Central memory CD4-positive, alpha-beta T cell (primary cell): Measurements from ENCODE around the gene LHFPL6.

Experiments used
- DNase-seq: peaks from one replicate; pipeline ENCODE4 v3.0.0; 2022

The LHFPL6 gene

DNA sequence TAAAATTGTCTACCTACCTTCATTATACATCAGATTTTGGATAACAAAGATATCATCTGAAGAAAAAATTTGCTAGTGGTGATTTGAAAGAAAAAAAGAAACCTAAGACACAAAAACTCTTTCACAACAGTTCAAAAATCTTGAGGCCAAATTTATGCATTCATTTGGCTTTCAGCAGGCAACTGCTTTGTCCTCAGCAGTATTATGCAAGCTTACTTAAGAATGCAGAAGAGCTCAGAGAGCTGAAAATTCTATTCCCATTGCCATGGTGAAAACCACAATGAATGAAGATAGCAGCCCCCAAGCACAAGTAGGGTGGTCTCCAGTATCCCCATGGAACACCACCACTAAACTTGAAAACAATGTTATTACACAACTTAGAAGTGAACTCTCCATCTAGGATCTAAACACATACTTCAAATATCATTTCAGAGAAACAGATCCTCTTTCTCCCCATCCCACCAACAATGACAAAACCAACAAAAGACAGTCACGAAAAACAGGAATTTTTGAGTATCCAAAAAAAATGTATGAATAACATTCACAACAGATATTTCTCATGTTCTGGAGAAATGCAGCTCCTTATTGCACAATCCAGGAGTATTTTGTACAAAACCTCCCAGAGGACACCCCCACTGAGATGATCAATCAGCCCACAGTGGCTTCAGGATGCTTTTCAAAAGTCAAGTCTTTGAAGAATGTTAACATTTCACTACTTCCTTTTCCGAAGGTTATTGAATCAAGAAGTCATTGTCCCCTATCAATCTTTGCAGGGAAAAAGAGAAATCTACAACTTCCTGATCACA is 192.7 kb downstream of the LHFPL6 start:
- DNase-seq, result no peak

DNA sequence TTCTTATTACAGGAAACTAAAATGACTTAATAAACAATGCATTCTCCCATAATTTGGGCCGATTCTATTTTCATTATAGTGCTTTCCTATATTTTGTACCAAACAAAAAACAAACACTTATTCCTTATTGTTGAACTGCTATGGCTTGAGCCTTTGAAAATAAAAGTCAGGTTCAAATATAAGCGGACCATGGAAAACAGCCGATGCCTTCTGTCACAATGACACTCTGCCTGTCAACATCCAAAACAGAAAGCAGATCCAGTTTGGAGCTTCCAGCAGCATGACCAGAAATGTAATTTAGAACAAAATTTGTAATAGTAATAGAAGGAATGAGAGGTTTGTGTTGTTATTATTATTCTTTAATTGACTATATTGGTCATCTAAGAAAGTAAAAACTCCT is 194.5 kb downstream of the LHFPL6 start:
- DNase-seq, result no peak

DNA sequence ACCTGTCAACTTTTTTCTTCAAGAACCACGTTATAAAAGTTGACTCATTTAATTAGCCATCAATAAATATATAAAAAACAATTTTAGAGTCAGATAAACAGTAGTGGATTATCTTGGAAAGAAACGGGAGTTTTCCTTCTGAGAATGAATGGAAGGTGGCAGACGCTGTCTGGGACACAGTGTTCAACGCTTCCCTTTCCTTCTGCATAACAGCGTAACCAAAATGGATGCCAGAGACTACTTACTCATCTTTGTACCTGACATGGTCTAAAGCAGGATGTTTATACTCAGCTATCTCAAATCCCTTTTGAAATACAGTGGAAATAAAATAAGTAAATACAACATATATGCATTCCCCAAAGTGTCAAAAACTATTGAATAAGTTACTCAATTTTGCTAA is 195.2 kb downstream of the LHFPL6 start:
- no peak for DNase-seq

DNA sequence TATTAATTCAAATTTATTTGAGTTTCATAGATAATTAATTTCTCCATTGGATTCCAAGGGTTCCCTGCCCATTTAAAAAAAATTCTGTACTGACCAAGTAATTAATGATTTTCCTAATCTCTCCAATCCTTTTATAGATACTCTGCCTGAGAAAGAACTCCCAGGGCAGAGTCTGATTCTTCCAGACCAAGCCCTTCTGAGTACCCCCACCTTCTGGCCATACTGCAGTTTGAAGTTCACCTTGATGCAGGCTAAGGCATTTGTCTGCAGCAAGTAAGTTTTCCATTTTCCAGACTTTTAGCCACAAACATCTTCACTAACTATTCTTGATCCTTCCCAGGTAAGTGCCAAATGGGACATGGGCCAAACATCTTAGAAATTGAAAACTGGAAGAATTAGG is 195.9 kb downstream of the LHFPL6 start:
- DNase-seq, result no peak

DNA sequence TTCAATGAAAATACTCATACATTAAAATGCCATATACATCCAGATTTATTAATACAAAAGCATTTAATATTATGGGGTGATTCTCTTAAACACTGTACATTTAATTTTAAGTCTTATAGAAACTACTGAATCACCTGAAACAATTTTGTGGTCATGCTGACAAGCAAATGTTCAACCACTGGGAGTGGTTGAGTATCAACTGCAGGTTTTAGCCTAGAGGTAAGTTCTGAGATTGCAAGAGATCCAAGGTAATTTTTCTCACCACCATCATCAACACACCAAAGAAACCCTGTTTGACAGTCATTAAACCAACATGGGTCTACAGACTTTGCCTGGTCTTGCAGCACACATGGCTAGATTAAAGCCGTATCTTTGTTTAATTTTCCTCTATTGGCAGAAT is 196.3 kb downstream of the LHFPL6 start:
- no peak for DNase-seq

DNA sequence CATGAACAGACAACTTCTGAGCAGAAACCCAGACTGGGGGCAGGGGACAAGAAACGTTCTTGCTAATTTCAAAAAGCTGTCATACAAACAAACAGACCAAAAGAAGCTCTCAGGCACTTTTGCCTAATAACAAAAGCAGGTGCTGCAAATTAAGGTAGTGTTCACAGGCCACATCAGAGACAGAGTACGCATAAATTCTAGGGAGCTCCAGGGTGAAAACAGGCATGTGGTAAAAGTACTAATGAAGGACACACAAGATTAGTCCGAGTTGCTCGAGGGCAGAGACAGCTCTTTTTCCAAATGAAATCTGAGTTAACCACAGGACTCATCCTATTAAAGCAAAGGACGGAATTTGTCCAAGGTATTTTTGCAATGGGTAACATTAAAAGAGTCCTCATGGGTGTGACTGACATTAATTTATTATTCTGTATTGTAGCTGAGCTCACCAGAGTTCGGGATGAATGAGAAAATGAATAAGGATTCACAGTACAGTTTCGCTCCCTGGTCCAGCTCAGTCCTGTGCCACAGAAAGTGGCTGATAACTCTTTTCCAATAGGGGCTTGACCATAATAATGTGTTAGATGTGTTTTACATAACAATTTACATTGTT is 197.3 kb downstream of the LHFPL6 start:
- DNase-seq, result no peak

DNA sequence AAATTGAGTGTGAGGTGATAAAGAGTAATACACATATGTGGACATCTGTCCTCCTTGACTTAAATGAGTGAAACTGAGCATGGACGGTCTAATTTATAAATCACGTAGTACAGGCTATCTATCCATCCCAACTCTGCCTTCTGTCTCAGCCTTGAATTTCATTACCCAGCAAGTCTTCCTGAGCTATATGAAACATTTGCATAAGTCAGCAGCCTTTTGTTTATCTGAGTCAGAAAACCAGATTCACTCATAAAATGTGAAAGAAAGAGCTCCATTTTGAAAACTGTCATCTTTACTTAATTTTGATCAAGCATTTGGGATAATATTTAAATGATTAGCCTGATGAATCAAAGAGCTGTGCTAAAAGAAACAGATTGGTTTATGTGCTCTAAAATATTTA is 197.9 kb downstream of the LHFPL6 start:
- no peak for DNase-seq

DNA sequence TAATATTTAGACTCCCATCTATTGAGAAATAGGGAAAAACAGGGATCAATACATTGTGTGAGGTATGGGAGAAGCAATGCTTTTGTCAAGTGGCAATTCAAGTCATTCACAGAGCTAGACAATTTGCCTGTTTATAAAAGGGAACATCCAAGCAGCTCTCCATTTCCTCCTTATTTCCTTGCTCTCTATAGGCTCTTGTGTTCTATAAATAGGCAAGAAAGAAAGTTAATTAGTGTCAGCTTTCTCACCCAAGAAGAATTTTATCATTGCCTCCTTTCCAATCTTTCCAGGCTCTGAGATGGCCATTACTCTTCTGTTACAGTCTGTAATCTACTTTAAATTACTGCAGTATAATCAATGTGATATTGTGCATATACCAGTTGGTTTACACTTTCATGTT is 199.9 kb downstream of the LHFPL6 start:
- no peak for DNase-seq

DNA sequence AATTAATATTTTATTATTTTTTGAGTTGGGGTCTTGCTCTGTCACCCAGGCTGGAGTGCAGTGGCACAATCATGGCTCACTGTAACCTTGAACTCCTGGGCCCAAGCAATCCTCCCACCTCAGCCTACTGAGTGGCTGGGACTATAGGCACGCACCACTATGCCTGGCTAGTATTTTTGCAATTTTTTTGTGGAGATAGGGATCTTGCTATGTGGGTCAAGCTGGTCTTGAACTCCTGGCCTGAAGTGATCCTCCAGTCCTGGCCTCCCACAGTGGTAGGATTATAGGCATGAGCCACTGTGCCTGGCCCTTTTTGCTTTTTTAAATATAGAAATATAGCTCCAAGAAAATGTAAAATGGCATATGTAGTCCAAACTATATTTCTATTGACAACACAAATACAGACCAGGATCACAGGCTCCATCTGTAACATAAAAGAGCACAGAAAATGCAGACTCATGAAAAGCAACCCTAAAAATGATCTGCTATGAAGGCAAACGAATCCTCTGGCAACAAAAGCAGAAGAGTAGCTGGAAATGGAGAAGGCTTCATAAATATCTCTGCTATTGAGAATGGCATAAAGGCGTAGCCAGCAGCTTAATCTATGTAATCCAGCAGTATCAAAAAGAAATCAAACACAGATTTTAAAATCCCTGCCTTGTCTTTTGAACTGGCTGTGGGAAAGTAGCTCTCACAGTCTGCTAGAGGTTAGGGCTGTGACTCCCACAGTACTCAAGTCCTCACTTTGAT is 200.6 kb downstream of the LHFPL6 start:
- DNase-seq, result no peak

DNA sequence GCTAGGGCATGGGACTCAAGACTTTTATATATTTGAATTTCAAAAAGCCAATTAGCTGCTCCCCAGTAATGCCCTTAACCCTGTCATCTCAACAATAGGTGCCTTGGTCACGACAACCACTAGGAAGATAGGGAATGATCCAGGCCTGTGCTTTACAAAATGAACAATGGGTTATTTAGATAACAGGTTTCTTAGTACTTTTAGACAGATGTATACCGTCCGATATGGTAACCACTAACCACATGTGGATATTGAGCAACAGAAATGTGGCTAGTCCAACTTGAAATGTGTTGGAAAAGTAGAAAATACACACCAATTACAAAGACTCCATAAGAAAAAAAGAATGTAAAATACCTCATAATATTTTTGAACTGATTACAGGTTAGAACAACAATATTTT is 201.2 kb downstream of the LHFPL6 start:
- no peak for DNase-seq

DNA sequence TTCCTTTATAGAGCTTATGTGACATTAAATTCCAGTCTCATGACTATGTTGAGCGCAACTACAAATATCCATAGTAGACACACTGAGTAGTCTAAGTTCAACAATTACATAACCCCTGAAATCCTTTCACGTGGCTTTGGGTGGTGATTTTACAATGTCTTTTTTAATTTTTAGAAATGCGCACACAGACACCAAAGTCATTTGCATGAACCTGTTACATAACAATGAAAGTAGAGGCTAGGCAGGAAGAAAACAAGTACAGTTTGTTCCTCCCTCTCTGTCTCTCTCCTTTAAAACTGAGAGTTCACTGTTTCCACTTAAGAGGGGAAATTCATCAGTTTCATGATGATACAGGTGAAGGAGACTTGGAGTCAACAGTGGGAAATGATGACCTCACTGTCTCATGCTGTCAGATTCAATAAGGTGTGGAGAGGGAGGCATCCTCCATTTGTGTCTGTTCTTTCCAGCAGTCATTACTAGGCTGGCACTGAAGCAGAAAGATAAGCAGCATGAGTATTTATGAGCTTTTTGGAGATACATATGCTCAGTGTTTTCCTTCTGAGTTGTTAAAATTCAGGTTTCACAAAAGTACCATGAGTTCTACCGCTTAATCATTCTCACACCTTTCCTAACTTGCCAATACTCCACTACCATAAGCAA is 201.8 kb downstream of the LHFPL6 start:
- DNase-seq, result no peak

DNA sequence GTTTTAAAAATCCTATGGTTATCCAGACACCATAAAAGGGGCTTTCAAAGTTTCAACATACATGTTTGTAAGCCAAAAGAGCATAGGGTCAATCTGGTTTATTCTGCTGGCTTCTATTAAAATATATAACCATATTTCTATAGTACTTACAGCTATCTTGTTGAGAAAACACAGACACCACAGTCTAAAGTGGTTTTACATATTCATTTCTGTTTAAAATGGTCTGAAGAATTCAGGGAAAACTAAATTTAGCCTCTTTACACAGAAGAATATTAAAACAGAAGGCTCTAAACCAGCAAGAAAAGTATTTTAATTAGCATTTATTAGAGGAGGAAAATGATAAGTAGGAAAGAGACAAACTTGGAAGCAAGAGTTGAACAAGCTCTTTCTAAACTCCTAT is 203.9 kb downstream of the LHFPL6 start:
- DNase-seq, result no peak

DNA sequence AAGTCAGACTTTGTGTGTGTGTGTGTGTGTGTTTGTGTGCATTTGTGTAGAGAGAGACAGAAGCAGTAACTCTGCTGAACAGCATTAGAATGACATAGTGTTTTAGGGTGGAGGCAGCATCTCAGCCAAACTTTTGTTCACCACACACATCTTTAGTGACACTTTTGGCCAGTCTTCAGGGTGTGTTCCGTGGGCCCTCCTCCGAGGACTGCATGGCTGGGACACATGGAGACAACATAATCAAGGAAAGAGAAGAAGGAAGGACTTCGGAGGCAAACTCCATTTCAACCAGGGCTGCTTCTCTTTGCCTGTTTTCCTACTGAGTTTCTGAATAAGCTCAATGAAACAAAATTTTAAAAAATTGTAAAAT is 205.1 kb downstream of the LHFPL6 start:
- DNase-seq, result no peak

DNA sequence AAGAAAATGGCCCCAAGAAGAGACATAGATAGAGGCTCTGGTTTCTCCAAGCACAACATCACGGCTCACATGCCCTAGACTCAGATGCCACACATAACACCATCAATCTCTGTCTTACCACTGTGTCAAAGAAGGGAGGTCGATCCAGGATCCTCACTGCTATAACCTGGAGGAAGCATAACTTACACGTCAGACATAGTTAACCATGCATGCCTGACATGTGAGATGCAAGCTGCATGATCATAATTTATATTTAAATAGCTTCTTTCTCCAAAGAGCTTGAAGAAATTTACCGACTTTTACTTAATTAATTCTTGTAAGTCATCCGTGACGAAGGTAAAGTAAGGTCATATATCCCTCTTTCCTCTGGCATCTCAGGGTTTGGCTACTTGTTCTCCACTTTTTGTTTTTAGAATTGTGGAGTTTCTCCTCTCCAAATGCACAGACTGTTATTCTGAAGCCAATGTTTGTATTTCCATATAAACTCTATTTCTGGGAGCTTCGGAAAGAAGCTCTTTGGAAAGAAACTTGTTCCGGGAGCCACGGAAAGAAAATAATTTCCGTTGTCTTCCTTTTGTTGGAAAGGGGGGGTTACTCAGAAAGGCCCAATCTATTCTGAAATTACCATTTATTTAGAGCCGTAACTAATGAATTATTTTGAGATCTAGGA is 205.6 kb downstream of the LHFPL6 start:
- no peak for DNase-seq

DNA sequence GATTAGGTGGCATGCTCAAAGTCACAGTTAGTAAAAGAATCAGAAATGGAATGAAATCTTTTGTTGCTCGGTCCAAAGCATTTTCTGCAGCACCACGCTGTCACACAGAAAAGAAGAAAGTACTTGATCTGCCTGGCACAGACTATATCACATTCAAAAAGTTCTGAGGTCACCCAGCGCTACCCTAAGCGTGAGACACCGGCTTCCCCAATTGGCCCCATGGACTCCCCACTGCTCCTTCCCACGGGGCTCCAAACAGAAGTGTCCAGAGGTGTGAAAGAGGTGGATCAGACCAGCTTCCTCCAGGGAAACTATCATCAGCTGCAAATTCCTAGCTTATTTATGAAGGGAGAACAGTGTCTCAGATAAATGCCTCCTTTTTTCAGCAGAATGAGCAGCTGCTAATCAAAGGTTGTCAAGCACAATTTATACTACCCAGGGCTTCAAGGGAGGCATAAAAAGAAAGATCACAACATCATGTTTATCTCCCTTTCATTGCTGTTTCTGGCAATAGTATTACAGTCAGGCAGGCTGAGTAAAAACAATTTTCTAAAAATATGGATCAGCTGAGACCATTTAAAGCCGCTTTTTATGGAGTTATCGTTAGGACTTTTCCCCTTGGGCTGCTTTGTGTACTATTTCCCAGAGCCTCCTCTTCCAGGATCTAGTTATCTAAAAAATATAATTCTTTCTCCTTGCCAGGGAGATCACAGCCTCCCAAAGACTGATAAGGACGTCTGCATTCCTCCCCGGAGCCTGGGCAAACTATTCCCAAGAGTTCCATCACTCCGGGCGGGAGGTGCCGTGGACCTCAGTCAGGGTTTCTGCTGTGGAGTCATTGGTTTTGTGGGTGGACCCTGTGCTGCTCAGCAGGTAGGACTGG is 208.0 kb downstream of the LHFPL6 start:
- no peak for DNase-seq

DNA sequence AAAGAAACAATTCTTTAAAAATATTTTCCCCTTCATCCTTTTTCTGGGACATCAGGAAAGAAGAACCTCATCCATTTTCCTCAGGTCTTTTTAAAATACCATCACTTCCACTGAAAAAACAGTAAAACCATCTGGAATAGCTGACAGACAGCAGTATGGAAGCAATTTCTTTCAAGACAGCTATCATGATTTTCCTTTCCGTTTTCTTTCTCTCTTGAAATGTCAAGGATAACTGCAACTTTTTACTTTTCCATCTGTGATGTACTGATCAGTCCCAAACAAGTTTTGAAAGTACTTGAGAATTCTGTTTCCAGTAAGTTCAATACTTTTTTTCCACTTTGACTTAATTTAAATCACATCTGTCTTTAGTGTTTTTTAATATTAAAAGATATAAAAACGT is 211.2 kb downstream of the LHFPL6 start:
- DNase-seq, result no peak

DNA sequence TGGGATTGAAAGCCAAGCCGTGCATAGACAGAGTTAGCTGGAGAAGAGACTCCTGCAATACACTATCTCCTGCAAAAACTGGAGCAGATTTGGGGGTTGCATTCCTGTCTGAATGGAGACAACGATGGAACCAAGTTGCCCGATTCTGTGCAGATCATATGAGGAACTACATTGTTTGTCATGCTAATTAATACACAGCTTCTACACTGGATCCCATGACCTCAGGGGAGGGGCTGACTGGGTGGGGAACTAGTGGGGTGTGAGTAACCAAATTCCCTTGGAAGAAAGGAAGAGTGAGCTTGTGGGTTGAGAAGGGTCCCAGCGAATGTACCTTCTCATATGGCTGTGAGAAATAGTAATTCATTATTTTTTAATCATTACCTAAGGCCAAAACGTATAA is 214.0 kb downstream of the LHFPL6 start:
- no peak for DNase-seq

DNA sequence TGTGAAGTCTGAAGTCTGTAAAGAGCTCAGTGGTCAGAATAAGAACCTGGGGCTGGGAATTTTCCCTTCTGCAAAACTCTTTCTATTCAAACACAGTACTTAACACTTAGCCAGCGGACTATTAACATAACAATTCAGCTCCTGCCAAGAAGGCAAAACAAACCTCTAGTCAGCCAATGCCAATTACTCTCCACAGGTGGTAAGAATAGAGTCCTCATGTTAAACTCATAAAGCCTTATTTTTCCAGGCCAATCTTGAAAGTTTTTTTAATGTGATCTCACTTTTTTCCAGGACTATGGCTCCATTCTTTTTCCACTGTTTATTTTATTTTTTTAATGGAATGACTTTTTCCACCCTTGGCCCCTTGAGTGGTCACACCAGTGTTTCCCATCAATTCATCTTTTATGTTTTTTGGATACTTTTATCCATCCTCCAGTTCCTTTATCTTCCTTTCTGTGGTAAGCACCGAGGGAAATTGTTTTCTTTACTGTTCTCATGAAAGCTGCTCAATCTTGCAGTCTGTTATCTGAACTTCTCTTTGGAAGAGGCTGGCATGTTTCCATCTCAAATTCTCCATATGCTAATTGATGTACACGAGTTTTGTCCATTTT is 217.3 kb downstream of the LHFPL6 start:
- DNase-seq, result no peak

DNA sequence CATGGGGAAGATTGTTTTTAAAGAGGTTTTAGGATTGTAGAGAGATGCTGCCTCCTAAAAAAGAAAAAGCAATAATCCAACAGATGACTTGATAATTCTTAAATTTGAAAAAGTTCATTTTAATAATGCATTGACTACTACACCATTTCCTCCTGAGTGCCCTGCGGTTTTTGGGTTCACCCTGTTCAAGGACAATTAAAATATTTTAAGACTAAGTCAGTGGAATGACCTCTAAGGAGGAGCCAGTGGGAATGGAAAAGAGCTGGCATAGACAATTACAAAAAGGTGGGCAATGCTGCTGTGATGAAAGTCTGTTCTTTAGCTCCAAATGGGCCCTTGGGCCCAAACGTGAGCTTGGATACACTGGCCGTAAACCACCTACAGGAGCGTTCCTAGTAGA is 217.8 kb downstream of the LHFPL6 start:
- no peak for DNase-seq

DNA sequence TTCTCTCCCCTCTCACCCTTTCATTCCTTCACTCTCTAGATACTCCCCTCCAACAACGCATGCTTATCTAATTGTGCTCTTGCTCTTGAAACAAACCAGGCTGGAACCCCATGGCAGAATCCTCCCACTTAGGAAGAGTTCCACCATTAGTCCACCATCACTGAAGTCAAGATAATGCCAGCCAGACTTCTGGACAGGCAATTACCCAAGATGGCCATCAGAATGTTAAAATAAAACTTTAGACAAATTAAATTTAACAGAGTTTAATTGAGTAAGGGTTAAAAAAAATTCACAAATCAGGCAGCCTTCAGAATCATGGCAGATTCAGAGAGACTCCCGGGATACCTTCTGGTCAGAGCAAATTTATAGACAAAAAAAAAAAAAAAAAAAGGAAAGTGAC is 221.5 kb downstream of the LHFPL6 start:
- no peak for DNase-seq
